ENCODE data around the gene ENO4. TPM values are rescaled to one million over a fixed set of nuclear protein-coding genes. Genes with fewer than 3 reads are reported as not detected.

ENO4 gene
- total and polyA plus RNA-seq, 4 donors = 1.2 to 6.3 (median 4.7) TPM

DNA sequence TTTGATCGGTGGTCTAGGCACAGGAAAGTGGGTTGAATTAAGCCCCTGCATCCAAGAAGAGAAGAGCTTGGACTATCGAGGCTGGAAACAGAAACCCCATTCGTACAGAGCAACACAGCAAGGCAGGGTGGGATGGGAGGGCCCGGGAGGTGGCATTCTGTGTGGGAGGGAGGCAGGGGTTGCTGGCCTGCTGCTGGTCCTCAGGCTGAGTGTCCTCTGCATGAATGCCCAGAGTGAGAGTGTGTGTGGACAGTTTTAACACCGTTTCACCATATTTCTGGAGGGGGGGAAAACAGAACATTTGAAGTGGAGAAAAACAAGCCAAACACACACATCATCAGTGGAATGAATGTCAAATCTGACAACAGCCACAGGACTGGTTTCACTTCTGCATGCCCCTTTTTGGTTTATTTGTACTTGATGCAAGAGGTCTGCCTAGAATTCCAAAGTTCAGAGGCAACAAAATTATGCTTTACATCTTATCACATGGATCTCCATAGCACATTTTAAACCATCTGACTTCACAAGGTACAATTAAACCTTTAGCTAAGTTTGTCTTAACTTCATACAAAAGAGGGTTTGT, 11.1 kb upstream of the ENO4 start:
- DNase-seq (ENCODE audit: low read depth in 4 of 6, low spot score in 6 of 6) = no peak
- no peaks in the 10 kb centered on the region for H3K36me3 ChIP-seq (ENCODE audit: control insufficient read depth, insufficient read depth, low read length)
- peaks cover 14% of the 10 kb centered on the region for H3K4me1 ChIP-seq (ENCODE audit: control insufficient read depth, insufficient read depth, low read length)
- no peaks in the 10 kb centered on the region for H3K27me3 ChIP-seq (ENCODE audit: control insufficient read depth, insufficient read depth, low read length)
- H3K9me3 ChIP-seq (ENCODE audit: control insufficient read depth, insufficient read depth, low read length) = no peaks in the 10 kb centered on the region
- no peak overlapping the region for H3K27ac ChIP-seq (ENCODE audit: low read depth, low read length)
- 84% methylated on average over 4 of the region's 5 CpGs for WGBS (ENCODE audit: insufficient coverage)
- H3K4me3 ChIP-seq (ENCODE audit: low read depth, low read length) = no peak overlapping the region

DNA sequence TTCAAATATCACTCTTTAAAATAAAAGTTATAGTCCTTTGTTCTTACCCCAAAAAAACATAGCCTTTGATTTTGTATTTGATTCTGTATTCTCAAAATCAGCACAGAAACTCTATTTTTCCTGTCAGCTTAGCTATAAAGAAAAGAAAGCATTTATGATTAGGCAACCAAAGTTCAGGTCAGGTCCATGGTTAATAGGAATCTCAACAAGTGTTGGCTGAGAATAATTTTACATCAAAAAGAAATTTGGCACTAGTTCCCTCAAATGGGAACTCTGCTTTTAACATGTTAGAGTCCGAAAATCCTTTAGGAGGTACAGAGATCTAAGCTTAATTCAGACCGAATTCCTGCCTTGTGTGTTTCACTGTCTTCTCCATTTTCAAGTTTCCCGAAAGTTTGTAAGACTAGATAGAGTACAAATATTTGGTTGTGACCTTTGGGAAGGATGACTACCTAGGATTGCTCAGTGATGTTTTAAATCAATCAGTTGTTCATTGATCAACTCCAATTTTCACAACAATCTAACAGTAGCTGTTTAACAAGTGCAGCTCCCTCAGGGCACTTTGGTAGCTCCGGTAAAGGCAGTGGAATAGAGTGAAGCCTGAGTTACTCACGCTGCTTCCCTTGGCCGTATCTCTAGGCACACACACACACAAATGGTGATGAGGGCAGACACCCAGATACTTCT, 8.8 kb upstream of the ENO4 start:
- Histone ChIP-seq H3K36me3 (ENCODE audit: control insufficient read depth, insufficient read depth, low read length) (no peaks in the 10 kb centered on the region), H3K9me3 (ENCODE audit: control insufficient read depth, insufficient read depth, low read length) (no peaks in the 10 kb centered on the region), H3K27me3 (ENCODE audit: control insufficient read depth, insufficient read depth, low read length) (no peaks in the 10 kb centered on the region), H3K27ac (ENCODE audit: low read depth, low read length) (no peak overlapping the region), H3K4me3 (ENCODE audit: low read depth, low read length) (no peak overlapping the region), H3K4me1 (ENCODE audit: control insufficient read depth, insufficient read depth, low read length) (peaks cover 5% of the 10 kb centered on the region)
- DNase-seq (ENCODE audit: low read depth in 4 of 6, low spot score in 6 of 6) = no peak
- WGBS (ENCODE audit: insufficient coverage) = 100% methylated on average over 1 of the region's 6 CpGs

DNA sequence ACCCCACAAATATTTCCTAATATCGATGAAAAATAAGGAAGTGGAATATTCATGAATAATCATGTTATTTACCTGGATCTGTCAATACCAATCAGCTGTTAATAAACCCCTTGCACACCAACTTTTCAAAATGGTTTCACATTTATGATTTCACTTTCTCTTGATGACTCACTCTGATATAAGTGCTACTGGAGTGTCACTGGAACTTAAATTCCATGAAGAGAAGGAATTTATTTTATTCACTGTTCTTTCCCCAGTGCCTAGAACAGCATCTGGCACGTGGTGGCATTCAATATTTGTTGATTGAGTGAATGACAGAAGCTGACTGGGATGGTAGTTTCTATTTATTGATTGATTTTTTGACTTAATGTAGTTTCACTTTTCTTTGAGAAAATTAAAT, 3.5 kb upstream of the ENO4 start:
- no peak overlapping the region for H3K4me3 ChIP-seq (ENCODE audit: low read depth, low read length)
- no peaks in the 10 kb centered on the region for H3K36me3 ChIP-seq (ENCODE audit: control insufficient read depth, insufficient read depth, low read length)
- no peaks in the 10 kb centered on the region for H3K27me3 ChIP-seq (ENCODE audit: control insufficient read depth, insufficient read depth, low read length)
- no peak for DNase-seq (ENCODE audit: low read depth in 4 of 6, low spot score in 6 of 6)
- no CpG with 5 or more reads among the region's 2 CpGs for WGBS (ENCODE audit: insufficient coverage)
- no peak overlapping the region for H3K27ac ChIP-seq (ENCODE audit: low read depth, low read length)
- no peaks in the 10 kb centered on the region for H3K9me3 ChIP-seq (ENCODE audit: control insufficient read depth, insufficient read depth, low read length)
- peaks cover 14% of the 10 kb centered on the region for H3K4me1 ChIP-seq (ENCODE audit: control insufficient read depth, insufficient read depth, low read length)

DNA sequence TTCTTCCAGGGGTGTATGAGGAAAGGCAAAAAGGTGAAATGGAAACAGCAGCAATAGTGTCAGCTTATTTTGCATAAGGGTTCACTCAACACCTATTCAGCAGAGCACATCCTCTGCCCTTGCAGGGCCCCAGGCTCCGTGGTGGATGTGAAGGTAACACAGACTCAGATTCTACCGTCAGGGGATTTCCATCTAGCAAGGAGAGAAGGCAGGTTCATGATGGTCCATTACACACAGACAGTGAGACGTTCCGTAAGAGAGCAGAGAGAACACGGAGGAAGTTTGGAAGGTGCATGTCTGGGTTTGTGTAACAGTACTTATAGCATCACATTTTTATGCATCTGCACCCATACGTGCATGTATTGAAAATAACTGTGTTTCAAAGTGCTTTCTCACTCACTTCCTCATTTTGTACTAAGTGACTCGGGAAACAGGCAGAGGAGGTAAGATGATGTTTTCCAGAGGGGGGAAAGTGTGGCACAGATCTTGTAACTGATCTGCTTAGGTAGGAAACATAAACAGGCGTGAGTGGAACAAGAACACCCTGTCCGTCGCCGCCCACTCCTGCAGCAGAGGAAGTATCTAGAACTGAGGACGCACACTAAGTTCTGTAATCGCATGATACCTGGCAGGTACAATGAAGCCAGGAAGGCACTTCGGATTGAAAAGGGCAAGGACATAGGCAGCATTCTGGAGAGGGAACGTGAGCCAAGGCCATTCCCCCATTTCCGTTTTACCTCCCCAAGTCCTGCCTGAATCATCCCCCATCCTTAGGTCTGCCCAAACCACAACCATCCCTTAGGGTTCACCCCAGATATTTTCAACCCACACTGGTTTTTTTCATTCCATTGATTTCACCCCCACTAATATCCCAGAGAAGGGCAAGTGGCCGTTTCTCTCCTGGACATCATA, 1.0 kb upstream of the ENO4 start:
- peak overlapping the region; percentile 84 for H3K27ac ChIP-seq (ENCODE audit: low read depth, low read length)
- H3K9me3 ChIP-seq (ENCODE audit: control insufficient read depth, insufficient read depth, low read length) = no peaks in the 10 kb centered on the region
- H3K4me1 ChIP-seq (ENCODE audit: control insufficient read depth, insufficient read depth, low read length) = peaks cover 14% of the 10 kb centered on the region
- peak in 1 of 6 donors; percentile 15 for DNase-seq (ENCODE audit: low read depth in 4 of 6, low spot score in 6 of 6)
- WGBS (ENCODE audit: insufficient coverage) = 64% methylated on average over 12 of the region's 17 CpGs
- no peaks in the 10 kb centered on the region for H3K36me3 ChIP-seq (ENCODE audit: control insufficient read depth, insufficient read depth, low read length)
- H3K27me3 ChIP-seq (ENCODE audit: control insufficient read depth, insufficient read depth, low read length) = no peaks in the 10 kb centered on the region
- peak overlapping the region; percentile 80 for H3K4me3 ChIP-seq (ENCODE audit: low read depth, low read length)

DNA sequence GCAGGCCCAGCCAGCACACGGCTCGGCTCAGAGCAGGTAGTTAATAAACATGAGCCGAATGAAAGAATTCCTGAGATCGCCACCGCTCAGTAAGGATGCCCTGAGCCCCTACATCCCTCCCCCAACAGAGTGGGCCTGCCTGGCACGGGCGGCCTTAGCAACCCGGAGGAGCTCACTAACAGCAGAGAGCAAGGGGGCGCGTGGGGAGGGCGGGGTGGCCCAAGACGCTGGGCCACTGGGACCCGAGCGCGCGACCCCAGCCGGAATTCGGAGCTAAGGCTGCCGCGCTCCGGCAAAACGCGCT, 403 bp upstream of the ENO4 start:
- WGBS (ENCODE audit: insufficient coverage) = 0% methylated on average over 21 of the region's 23 CpGs
- no peak for DNase-seq (ENCODE audit: low read depth in 4 of 6, low spot score in 6 of 6)
- Histone ChIP-seq H3K27me3 (ENCODE audit: control insufficient read depth, insufficient read depth, low read length) (no peaks in the 10 kb centered on the region), H3K27ac (ENCODE audit: low read depth, low read length) (peak overlapping the region; percentile 84), H3K4me3 (ENCODE audit: low read depth, low read length) (peak overlapping the region; percentile 80), H3K4me1 (ENCODE audit: control insufficient read depth, insufficient read depth, low read length) (peaks cover 14% of the 10 kb centered on the region), H3K9me3 (ENCODE audit: control insufficient read depth, insufficient read depth, low read length) (no peaks in the 10 kb centered on the region), H3K36me3 (ENCODE audit: control insufficient read depth, insufficient read depth, low read length) (no peaks in the 10 kb centered on the region)

DNA sequence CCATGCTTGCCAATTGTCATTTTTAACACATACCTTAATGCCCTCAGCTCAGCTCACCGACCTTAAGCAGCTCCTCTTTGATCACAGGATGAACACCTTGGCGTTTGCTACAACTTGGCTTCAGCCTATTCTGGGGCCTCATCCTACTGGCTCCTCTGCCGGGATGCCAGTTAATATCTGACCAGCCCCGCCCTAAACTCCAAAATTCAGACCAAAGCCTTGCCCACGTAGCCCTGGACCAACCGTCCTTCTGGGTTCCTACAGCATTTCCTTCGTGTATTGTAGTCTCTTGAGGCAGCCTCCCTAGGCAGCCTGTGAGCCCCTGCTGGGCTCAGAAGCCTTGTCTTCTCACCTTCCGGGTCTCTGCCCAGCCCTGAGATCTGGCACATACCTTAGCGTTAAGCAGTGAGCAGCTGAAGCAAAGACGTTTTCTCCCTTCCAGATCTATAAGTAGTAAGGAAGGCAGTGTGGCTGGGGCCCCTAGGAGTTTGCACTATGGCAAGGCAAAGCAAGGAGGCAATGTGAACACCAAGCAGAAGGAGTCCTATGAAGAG, 836 bp downstream of the ENO4 start:
- Histone ChIP-seq H3K4me3 (ENCODE audit: low read depth, low read length) (peak overlapping the region; percentile 80), H3K36me3 (ENCODE audit: control insufficient read depth, insufficient read depth, low read length) (no peaks in the 10 kb centered on the region), H3K4me1 (ENCODE audit: control insufficient read depth, insufficient read depth, low read length) (peaks cover 14% of the 10 kb centered on the region), H3K27me3 (ENCODE audit: control insufficient read depth, insufficient read depth, low read length) (no peaks in the 10 kb centered on the region), H3K27ac (ENCODE audit: low read depth, low read length) (peak overlapping the region; percentile 84), H3K9me3 (ENCODE audit: control insufficient read depth, insufficient read depth, low read length) (no peaks in the 10 kb centered on the region)
- WGBS (ENCODE audit: insufficient coverage) = 24% methylated on average over 10 of the region's 10 CpGs
- no peak for DNase-seq (ENCODE audit: low read depth in 4 of 6, low spot score in 6 of 6)

DNA sequence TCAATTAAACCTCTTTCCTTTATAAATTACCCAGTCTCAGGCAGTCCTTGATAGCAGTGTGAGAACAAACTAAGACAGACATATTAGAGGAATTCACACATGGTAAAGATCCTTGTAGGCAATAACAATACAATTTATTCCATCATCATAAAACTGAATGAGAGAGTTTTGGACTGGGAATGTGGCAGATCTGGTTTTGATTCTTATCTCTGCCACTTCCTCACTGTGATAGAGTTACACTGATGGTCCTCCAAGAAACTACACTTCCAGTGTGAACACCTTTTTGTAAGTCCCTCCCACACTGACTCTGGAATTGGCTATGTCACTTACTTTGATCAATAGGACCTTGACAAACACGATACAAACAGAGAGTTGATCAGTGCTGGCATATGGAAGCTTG, 2.9 kb downstream of the ENO4 start:
- no peak overlapping the region for H3K4me3 ChIP-seq (ENCODE audit: low read depth, low read length)
- H3K9me3 ChIP-seq (ENCODE audit: control insufficient read depth, insufficient read depth, low read length) = no peaks in the 10 kb centered on the region
- WGBS (ENCODE audit: insufficient coverage) = 60% methylated on average over 1 of the region's 1 CpG
- no peak for DNase-seq (ENCODE audit: low read depth in 4 of 6, low spot score in 6 of 6)
- H3K27ac ChIP-seq (ENCODE audit: low read depth, low read length) = no peak overlapping the region
- H3K4me1 ChIP-seq (ENCODE audit: control insufficient read depth, insufficient read depth, low read length) = peaks cover 14% of the 10 kb centered on the region
- no peaks in the 10 kb centered on the region for H3K36me3 ChIP-seq (ENCODE audit: control insufficient read depth, insufficient read depth, low read length)
- no peaks in the 10 kb centered on the region for H3K27me3 ChIP-seq (ENCODE audit: control insufficient read depth, insufficient read depth, low read length)

DNA sequence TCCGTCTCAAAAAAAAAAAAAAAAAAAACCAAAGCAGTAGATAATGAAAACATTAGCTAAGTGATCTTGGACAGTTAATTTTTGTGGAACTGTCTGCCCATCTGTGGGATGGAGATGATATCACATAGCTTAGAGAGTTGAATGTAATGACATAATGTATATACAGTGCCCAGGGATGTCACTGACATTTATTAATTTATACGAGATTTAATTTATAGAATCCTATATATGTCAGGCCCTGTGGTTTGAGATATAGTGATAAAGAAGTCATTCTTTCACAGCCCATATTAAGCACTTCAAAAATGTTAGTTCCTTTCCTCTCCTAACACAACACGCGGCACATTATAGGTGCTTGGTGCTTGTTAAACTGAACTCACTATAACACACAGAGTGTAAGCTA, 4.0 kb downstream of the ENO4 start:
- peaks cover 3% of the 10 kb centered on the region for H3K9me3 ChIP-seq (ENCODE audit: control insufficient read depth, insufficient read depth, low read length)
- peaks cover 14% of the 10 kb centered on the region for H3K4me1 ChIP-seq (ENCODE audit: control insufficient read depth, insufficient read depth, low read length)
- no peak overlapping the region for H3K4me3 ChIP-seq (ENCODE audit: low read depth, low read length)
- no peaks in the 10 kb centered on the region for H3K36me3 ChIP-seq (ENCODE audit: control insufficient read depth, insufficient read depth, low read length)
- no peaks in the 10 kb centered on the region for H3K27me3 ChIP-seq (ENCODE audit: control insufficient read depth, insufficient read depth, low read length)
- DNase-seq (ENCODE audit: low read depth in 4 of 6, low spot score in 6 of 6) = no peak
- H3K27ac ChIP-seq (ENCODE audit: low read depth, low read length) = no peak overlapping the region
- no CpG with 5 or more reads among the region's 4 CpGs for WGBS (ENCODE audit: insufficient coverage)

DNA sequence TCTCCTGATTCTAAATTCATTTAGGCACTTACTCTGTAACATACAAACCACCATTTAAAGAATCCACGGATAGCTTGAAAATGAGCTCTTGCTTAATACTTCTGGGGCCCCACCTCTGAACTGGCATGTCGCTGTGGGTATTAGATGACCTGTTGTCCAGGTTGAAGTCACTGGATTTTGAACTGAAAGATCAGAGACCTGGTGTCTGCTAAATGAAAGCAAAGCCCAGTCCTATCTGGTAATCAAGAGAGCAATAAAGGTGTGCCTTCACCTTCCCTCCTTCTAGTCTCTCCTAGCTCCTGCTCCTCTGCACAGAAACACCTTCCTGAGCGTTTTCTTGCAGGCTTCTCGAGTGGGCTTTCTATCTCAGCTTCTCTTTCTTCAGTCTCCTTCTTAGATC, 4.4 kb downstream of the ENO4 start:
- no peak for DNase-seq (ENCODE audit: low read depth in 4 of 6, low spot score in 6 of 6)
- 92% methylated on average over 3 of the region's 4 CpGs for WGBS (ENCODE audit: insufficient coverage)
- no peaks in the 10 kb centered on the region for H3K36me3 ChIP-seq (ENCODE audit: control insufficient read depth, insufficient read depth, low read length)
- H3K4me1 ChIP-seq (ENCODE audit: control insufficient read depth, insufficient read depth, low read length) = peaks cover 10% of the 10 kb centered on the region
- peaks cover 4% of the 10 kb centered on the region for H3K9me3 ChIP-seq (ENCODE audit: control insufficient read depth, insufficient read depth, low read length)
- no peak overlapping the region for H3K4me3 ChIP-seq (ENCODE audit: low read depth, low read length)
- no peak overlapping the region for H3K27ac ChIP-seq (ENCODE audit: low read depth, low read length)
- H3K27me3 ChIP-seq (ENCODE audit: control insufficient read depth, insufficient read depth, low read length) = no peaks in the 10 kb centered on the region

Measured in spinal cord (tissue), 10 donors.